Measurements from ENCODE around the gene MPRIP. TPM values are rescaled to one million over a fixed set of nuclear protein-coding genes. Genes with fewer than 3 reads are reported as not detected.

The MPRIP gene
- total RNA-seq, 1 donor, result 86.5 TPM

DNA sequence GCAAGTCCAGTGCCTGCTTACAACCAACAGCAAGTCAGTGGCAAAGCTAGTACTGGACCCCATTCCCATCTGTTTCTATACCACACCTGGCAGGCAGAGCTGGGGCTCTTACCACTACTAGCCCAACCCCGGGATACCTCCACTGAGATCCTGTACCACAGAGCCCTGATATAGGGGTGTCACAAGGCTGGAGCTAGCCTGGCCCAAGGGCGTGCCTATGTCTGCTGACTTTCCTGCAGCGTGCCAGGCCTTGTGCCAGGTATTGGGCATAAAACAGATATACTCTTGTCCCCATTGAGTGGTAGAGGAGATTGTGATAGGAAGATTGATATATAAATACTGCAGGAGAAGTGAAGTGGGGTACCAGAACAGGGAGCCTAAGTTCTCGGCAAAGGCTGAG is 119.5 kb downstream of the MPRIP start:
- TF ChIP-seq, protein P1, sequence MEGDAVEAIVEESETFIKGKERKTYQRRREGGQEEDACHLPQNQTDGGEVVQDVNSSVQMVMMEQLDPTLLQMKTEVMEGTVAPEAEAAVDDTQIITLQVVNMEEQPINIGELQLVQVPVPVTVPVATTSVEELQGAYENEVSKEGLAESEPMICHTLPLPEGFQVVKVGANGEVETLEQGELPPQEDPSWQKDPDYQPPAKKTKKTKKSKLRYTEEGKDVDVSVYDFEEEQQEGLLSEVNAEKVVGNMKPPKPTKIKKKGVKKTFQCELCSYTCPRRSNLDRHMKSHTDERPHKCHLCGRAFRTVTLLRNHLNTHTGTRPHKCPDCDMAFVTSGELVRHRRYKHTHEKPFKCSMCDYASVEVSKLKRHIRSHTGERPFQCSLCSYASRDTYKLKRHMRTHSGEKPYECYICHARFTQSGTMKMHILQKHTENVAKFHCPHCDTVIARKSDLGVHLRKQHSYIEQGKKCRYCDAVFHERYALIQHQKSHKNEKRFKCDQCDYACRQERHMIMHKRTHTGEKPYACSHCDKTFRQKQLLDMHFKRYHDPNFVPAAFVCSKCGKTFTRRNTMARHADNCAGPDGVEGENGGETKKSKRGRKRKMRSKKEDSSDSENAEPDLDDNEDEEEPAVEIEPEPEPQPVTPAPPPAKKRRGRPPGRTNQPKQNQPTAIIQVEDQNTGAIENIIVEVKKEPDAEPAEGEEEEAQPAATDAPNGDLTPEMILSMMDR (IDR thresholded peaks at IDR 0.05; ENCODE audit: insufficient read depth, low read length), result no peak
- DNase-seq (ENCODE audit: low read depth), result no peak
- H3K4me3 ChIP-seq (ENCODE audit: low read depth, low read length), result no peak overlapping the region

GRCh38 chr17:17164156-17164555 is 121.9 kb downstream of the MPRIP start:
- TF ChIP-seq, protein P1 (IDR thresholded peaks at IDR 0.05; ENCODE audit: insufficient read depth, low read length), result no peak
- no peak for DNase-seq (ENCODE audit: low read depth)
- no peak overlapping the region for H3K4me3 ChIP-seq (ENCODE audit: low read depth, low read length)

GRCh38 chr17:17164676-17165075 is 122.4 kb downstream of the MPRIP start:
- no peak overlapping the region for H3K4me3 ChIP-seq (ENCODE audit: low read depth, low read length)
- TF ChIP-seq, protein P1 (IDR thresholded peaks at IDR 0.05; ENCODE audit: insufficient read depth, low read length), result no peak
- DNase-seq (ENCODE audit: low read depth), result no peak

- TF ChIP-seq, protein P1 (IDR thresholded peaks at IDR 0.05; ENCODE audit: insufficient read depth, low read length), result no peak
- DNase-seq (ENCODE audit: low read depth), result no peak
- H3K4me3 ChIP-seq (ENCODE audit: low read depth, low read length), result no peak overlapping the region
These were observed 123.5 kb downstream of the MPRIP start for GRCh38 chr17:17165666-17166308.

- TF ChIP-seq, protein P1 (IDR thresholded peaks at IDR 0.05; ENCODE audit: insufficient read depth, low read length), result no peak
- H3K4me3 ChIP-seq (ENCODE audit: low read depth, low read length), result no peak overlapping the region
- no peak for DNase-seq (ENCODE audit: low read depth)
These were observed 124.2 kb downstream of the MPRIP start for GRCh38 chr17:17166446-17166845.

- TF ChIP-seq, protein P1 (IDR thresholded peaks at IDR 0.05; ENCODE audit: insufficient read depth, low read length), result no peak
- no peak overlapping the region for H3K4me3 ChIP-seq (ENCODE audit: low read depth, low read length)
- DNase-seq (ENCODE audit: low read depth), result no peak
These were observed 125.1 kb downstream of the MPRIP start for GRCh38 chr17:17167356-17167755.

- no peak for DNase-seq (ENCODE audit: low read depth)
- TF ChIP-seq, protein P1 (IDR thresholded peaks at IDR 0.05; ENCODE audit: insufficient read depth, low read length), result no peak
- H3K4me3 ChIP-seq (ENCODE audit: low read depth, low read length), result no peak overlapping the region
These were observed 125.7 kb downstream of the MPRIP start for GRCh38 chr17:17167986-17168385.
